Natural killer cell (primary cell): ENCODE results near the gene AARSD1. TPM values are rescaled to one million over a fixed set of nuclear protein-coding genes. Genes with fewer than 3 reads are reported as not detected.

ENCODE experiments used
- ATAC-seq, 3 donors: fragments of 150-1000 bp in 2 of 3; fragments of 200-7000 bp in 1 of 3; cut with Tn5 transposase; 1 replicate in 1 of 3; 2 replicates in 2 of 3; pipeline ENCODE4 v1.10.0; 2021; ENCODE audit warnings: mild to moderate bottlenecking in 2 of 3, moderate library complexity in 2 of 3
- DNase-seq, 2 donors: peaks; one replicate each; pipeline versions ENCODE4 v3.0.0 to v3.0.0-alpha.2; 2013 to 2021; ENCODE audit warnings: mixed read lengths in 1 of 2
- H3K27ac ChIP-seq: one replicate; pipeline ENCODE4 v1.5.1; 2013; ENCODE audit warnings: mild to moderate bottlenecking, low read length
- H3K27me3 ChIP-seq: one replicate; pipeline ENCODE4 v1.6.1; 2013; ENCODE audit warnings: low read length; ENCODE audit not compliant: control insufficient read depth, insufficient read depth
- H3K36me3 ChIP-seq: one replicate; pipeline ENCODE4 v1.6.1; 2013; ENCODE audit warnings: low read length; ENCODE audit not compliant: control insufficient read depth, insufficient read depth
- H3K4me1 ChIP-seq: one replicate; pipeline ENCODE4 v1.6.1; 2013; ENCODE audit warnings: low read length; ENCODE audit not compliant: control insufficient read depth, insufficient read depth
- H3K4me3 ChIP-seq: one replicate; pipeline ENCODE4 v1.5.1; 2013; ENCODE audit warnings: low read length
- H3K9me3 ChIP-seq: one replicate; pipeline ENCODE4 v1.6.1; 2013; ENCODE audit warnings: low read length; ENCODE audit not compliant: control insufficient read depth, insufficient read depth
- H3K27ac Mint-ChIP-seq, 2 donors: one replicate each; pipeline ENCODE4 v1.8.0; 2022; ENCODE audit warnings: mild to moderate bottlenecking in 2 of 2, mixed read lengths in 2 of 2, moderate library complexity in 1 of 2
- H3K27me3 Mint-ChIP-seq, 2 donors: one replicate each; pipeline ENCODE4 v1.8.0; 2022; ENCODE audit warnings: low read depth in 2 of 2, mixed read lengths in 2 of 2
- H3K36me3 Mint-ChIP-seq: one replicate; pipeline ENCODE4 v1.8.0; 2022; ENCODE audit warnings: mixed read lengths
- H3K4me1 Mint-ChIP-seq, 2 donors: one replicate each; pipeline ENCODE4 v1.8.0; 2022; ENCODE audit warnings: mixed read lengths in 2 of 2
- H3K4me3 Mint-ChIP-seq: one replicate; pipeline ENCODE4 v1.8.0; 2022; ENCODE audit warnings: mild to moderate bottlenecking, moderate library complexity, mixed read lengths
- H3K9me3 Mint-ChIP-seq, 2 donors: one replicate each; pipeline ENCODE4 v1.8.0; 2022; ENCODE audit warnings: mixed read lengths in 2 of 2
- CTCF ChIP-seq: fragments of 200-600 bp; IDR thresholded peaks from one replicate; pipeline ENCODE4 v1.8.0; 2022; ENCODE audit warnings: antibody characterized with exemption
- WGBS: methylation state at CpG from one replicate; pipeline ENCODE4 v1.1.7; 2013; ENCODE audit warnings: missing lambda C conversion rate; ENCODE audit not compliant: insufficient coverage; 5-methylcytosine and 5-hydroxymethylcytosine counted together
- intact Hi-C: fragments of 100-400 bp; cut with micrococcal nuclease; formaldehyde crosslinking; loops from one replicate; pipeline ENCODE4 v1.14.2; 2022
- total RNA-seq, 4 donors: library from RNA; stranded (reverse); fragments of 120-200 nt in 1 of 4; gene quantifications; one replicate each; pipeline versions ENCODE4 v1.2.3 to v1.2.4, GENCODE V29; 2013 to 2022

Gene AARSD1
- total RNA-seq, 3 donors from 2014 or later (not counting 1 experiment from before 2014, with no cell fraction given), result 46.1 to 61.8 (median 57.1) TPM

- WGBS, result 96% methylated on average over 5 of the region's 5 CpGs
- ATAC-seq, result no peak
Measured at GRCh38 chr17:42989141-42989540, 24.9 kb upstream of the AARSD1 start.

GRCh38 chr17:42985225-42985624 is 21.0 kb upstream of the AARSD1 start:
- Mint-ChIP-seq H3K27ac (no peak overlapping the region), H3K9me3 (no peaks in the 10 kb centered on the region), H3K4me3 (no peak overlapping the region), H3K4me1 (peaks cover 15 to 22% of the 10 kb centered on the region in 2 donors), H3K36me3 (no peaks in the 10 kb centered on the region), H3K27me3 (no peaks in the 10 kb centered on the region)
- no peak overlapping the region for H3K27ac ChIP-seq
- WGBS, result no CpG with 5 or more reads among the region's 1 CpG
- ATAC-seq (no peak), DNase-seq (no peak)
- peaks cover 18% of the 10 kb centered on the region for H3K4me1 ChIP-seq
- H3K4me3 ChIP-seq, result no peak overlapping the region
- no peaks in the 10 kb centered on the region for H3K27me3 ChIP-seq
- intact Hi-C loops, result no loop called here
- no peak for TF ChIP-seq CTCF
- H3K36me3 ChIP-seq, result peaks cover 37% of the 10 kb centered on the region
- H3K9me3 ChIP-seq, result no peaks in the 10 kb centered on the region

More at GRCh38 chr17:42989141-42989540, 24.9 kb upstream of the AARSD1 start:
- H3K27ac Mint-ChIP-seq, result no peak overlapping the region
- no peak overlapping the region for H3K4me3 Mint-ChIP-seq
- H3K4me1 Mint-ChIP-seq, result no peaks in the 10 kb centered on the region
- intact Hi-C loops, result no loop called here
- DNase-seq, result no peak
- H3K9me3 Mint-ChIP-seq, result no peaks in the 10 kb centered on the region
- no peak overlapping the region for H3K27ac ChIP-seq
- H3K4me1 ChIP-seq, result peaks cover 3% of the 10 kb centered on the region
- no peaks in the 10 kb centered on the region for H3K9me3 ChIP-seq
- H3K36me3 ChIP-seq, result peaks cover 64% of the 10 kb centered on the region
- H3K4me3 ChIP-seq, result no peak overlapping the region
- TF ChIP-seq CTCF, result no peak
- no peaks in the 10 kb centered on the region for H3K27me3 ChIP-seq
- H3K36me3 Mint-ChIP-seq, result no peaks in the 10 kb centered on the region
- H3K27me3 Mint-ChIP-seq, result no peaks in the 10 kb centered on the region

- Mint-ChIP-seq H3K4me1 (peaks cover 19 to 32% of the 10 kb centered on the region in 2 donors), H3K36me3 (no peaks in the 10 kb centered on the region), H3K4me3 (peak overlapping the region; percentile 93), H3K27me3 (no peaks in the 10 kb centered on the region), H3K9me3 (no peaks in the 10 kb centered on the region), H3K27ac (peak overlapping the region in 1 of 2 donors; percentile 95)
- no peak for DNase-seq
- intact Hi-C loops, result loop anchor here (5.0 kb wide), 1 partner anchor 150 kb away; the partner anchor contains the start of gene PSME3
- Histone ChIP-seq H3K4me3 (no peak overlapping the region), H3K27me3 (no peaks in the 10 kb centered on the region), H3K9me3 (no peaks in the 10 kb centered on the region), H3K27ac (no peak overlapping the region), H3K36me3 (peaks cover 9% of the 10 kb centered on the region), H3K4me1 (peaks cover 25% of the 10 kb centered on the region)
- TF ChIP-seq CTCF, result no peak
- ATAC-seq, result no peak
Measured at GRCh38 chr17:42982266-42982665, 18.0 kb upstream of the AARSD1 start.

- intact Hi-C loops, result loop anchor here (5.0 kb wide), 1 partner anchor 149 kb away; the partner anchor contains the start of gene PSME3
- Mint-ChIP-seq H3K9me3 (no peaks in the 10 kb centered on the region), H3K27ac (peak overlapping the region; percentile 79 to 95), H3K4me1 (peaks cover 19 to 32% of the 10 kb centered on the region in 2 donors), H3K36me3 (no peaks in the 10 kb centered on the region), H3K4me3 (peak overlapping the region; percentile 93), H3K27me3 (no peaks in the 10 kb centered on the region)
- peak; percentile 9 for TF ChIP-seq CTCF
- Histone ChIP-seq H3K4me1 (peaks cover 25% of the 10 kb centered on the region), H3K27me3 (no peaks in the 10 kb centered on the region), H3K9me3 (no peaks in the 10 kb centered on the region), H3K4me3 (peak overlapping the region; percentile 82), H3K36me3 (peaks cover 3% of the 10 kb centered on the region), H3K27ac (peak overlapping the region; percentile 75)
- peak; percentile 46 to 79 for DNase-seq
- peak; percentile 68 to 80 (median 72) for ATAC-seq
- under 1% methylated on average over 67 of the region's 67 CpGs for WGBS
Measured at GRCh38 chr17:42980766-42981397, 16.6 kb upstream of the AARSD1 start.
